Measurements from ENCODE around the gene LRRC26. TPM values are rescaled to one million over a fixed set of nuclear protein-coding genes. Genes with fewer than 3 reads are reported as not detected.

LRRC26 gene
- total and polyA plus RNA-seq, 2 of the 13 experiments (the other 11 are each of a cell fraction or from before 2014, with no cell fraction given), result not detected

- TF ChIP-seq KIAA2018 (CRISPR knock-in tag; IDR thresholded peaks at IDR 0.05; ENCODE audit: borderline replicate concordance) (no peak), ZNF10 (CRISPR knock-in tag; IDR thresholded peaks at IDR 0.05; ENCODE audit: borderline replicate concordance, low read depth) (0 out of 2 replicates have a peak, but pooled peaks have one; percentile 59), SRF (IDR thresholded peaks at IDR 0.05; ENCODE audit: low read depth, low read length) (no peak), CTCF (CRISPR knock-in tag; IDR thresholded peaks at IDR 0.05) (no peak; the same call in 1 of the 2 replicates), ZNF496 (CRISPR knock-in tag; IDR thresholded peaks at IDR 0.05; ENCODE audit: insufficient replicate concordance) (no peak), ZNF292 (CRISPR knock-in tag; IDR thresholded peaks at IDR 0.05; ENCODE audit: borderline replicate concordance, low read depth) (no peak), SMARCC2 (IDR thresholded peaks at IDR 0.05) (no peak), GPBP1L1 (CRISPR knock-in tag; IDR thresholded peaks at IDR 0.05) (no peak), CC2D1A (CRISPR knock-in tag; IDR thresholded peaks at IDR 0.05) (no peak), GLI4 (CRISPR knock-in tag; IDR thresholded peaks at IDR 0.05; ENCODE audit: borderline replicate concordance) (no peak), RBFOX2 (IDR thresholded peaks at IDR 0.05; ENCODE audit: low read depth, low read length) (peak; percentile 95), RBM39 (IDR thresholded peaks at IDR 0.05; ENCODE audit: low read depth, low read length, poor library complexity, severe bottlenecking) (no peak), RXRA (CRISPR knock-in tag; IDR thresholded peaks at IDR 0.05) (no peak; the same call in none of the 2 replicates), ZSCAN5A (CRISPR knock-in tag; IDR thresholded peaks at IDR 0.05; ENCODE audit: borderline replicate concordance) (peak; percentile 22; the same call in 1 of the 2 replicates), NFIB (CRISPR knock-in tag; IDR thresholded peaks at IDR 0.05; ENCODE audit: borderline replicate concordance) (no peak)
Measured at GRCh38 chr9:137129456-137130175, 40.2 kb downstream of the LRRC26 start (continued).

Data from HepG2 (cell line).